ENCODE measurements around the gene SND1.

DNA sequence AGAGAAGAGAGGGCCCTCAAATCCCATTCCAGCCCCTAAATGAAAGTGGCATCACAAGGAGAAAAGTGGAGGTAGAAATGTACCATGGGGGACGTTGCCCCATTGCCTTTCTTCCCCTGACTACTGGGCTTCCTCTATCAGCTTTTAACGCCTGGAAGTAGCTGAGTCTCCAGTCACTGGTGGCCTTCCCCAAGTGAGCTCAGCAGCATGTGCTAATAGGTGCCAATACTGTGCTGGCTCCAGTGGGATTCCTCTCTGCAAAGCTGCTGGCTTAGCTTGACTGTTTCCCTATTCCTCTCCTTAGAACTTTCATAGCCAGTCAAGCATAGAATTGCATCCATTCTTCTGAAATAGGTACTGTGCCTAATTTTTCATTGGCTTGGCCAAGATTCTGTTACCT is 346.7 kb downstream of the SND1 start:
- TF ChIP-seq, protein P1, sequence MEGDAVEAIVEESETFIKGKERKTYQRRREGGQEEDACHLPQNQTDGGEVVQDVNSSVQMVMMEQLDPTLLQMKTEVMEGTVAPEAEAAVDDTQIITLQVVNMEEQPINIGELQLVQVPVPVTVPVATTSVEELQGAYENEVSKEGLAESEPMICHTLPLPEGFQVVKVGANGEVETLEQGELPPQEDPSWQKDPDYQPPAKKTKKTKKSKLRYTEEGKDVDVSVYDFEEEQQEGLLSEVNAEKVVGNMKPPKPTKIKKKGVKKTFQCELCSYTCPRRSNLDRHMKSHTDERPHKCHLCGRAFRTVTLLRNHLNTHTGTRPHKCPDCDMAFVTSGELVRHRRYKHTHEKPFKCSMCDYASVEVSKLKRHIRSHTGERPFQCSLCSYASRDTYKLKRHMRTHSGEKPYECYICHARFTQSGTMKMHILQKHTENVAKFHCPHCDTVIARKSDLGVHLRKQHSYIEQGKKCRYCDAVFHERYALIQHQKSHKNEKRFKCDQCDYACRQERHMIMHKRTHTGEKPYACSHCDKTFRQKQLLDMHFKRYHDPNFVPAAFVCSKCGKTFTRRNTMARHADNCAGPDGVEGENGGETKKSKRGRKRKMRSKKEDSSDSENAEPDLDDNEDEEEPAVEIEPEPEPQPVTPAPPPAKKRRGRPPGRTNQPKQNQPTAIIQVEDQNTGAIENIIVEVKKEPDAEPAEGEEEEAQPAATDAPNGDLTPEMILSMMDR (IDR thresholded peaks at IDR 0.05) = no peak
- no peak for TF ChIP-seq POLR2A (IDR thresholded peaks at IDR 0.05)
- no peak for TF ChIP-seq POLR2AphosphoS5 (IDR thresholded peaks at IDR 0.05; ENCODE audit: insufficient read depth in 1 of 2, low read depth in 1 of 2)

Measured in vagina (tissue), 2 donors.